ENCODE results near the gene PUS1.

PUS1 gene

DNA sequence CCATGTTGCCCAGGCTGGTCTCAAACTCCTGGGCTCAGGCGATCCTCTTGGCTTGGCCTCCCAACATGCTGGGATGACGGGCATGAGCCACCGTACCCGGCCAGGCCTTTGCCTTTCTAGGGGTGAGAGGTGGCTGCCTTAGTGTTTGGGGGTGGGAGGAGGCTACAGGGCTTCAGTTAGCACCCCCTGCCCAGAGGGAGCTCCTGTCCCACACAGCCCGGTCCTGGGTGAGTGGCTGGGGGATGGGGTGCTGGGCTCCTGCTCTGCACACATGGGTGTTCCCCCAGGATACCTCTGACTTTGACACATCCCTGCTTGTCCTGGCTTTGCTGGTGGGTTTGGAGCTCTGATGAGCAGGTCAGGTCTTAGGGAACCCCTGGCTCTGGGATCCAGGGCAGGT, 24.7 kb upstream of the PUS1 start:
- Histone ChIP-seq H3K4me3 (ENCODE audit: low read length) (no peak overlapping the region), H3K4me2 (ENCODE audit: low read length) (no peak overlapping the region), H4K20me1 (ENCODE audit: insufficient read depth, low read length) (peaks cover 32% of the 10 kb centered on the region), H3K27me3 (ENCODE audit: low read depth, low read length) (no peaks in the 10 kb centered on the region), H3K27ac (ENCODE audit: low read length) (no peak overlapping the region), H3K79me2 (ENCODE audit: low read length) (no peaks in the 10 kb centered on the region), H2AFZ (ENCODE audit: low read depth, low read length) (no peak overlapping the region), H3K9ac (ENCODE audit: low read length) (no peak overlapping the region), H3K4me1 (ENCODE audit: low read length) (no peaks in the 10 kb centered on the region), H3K9me3 (ENCODE audit: insufficient read depth, low read length) (no peaks in the 10 kb centered on the region), H3K36me3 (replicated peaks; ENCODE audit: low read depth, low read length) (no peaks in the 10 kb centered on the region)
- no peak for TF ChIP-seq EZH2phosphoT487 (IDR thresholded peaks at IDR 0.05; ENCODE audit: low read depth)
- TF ChIP-seq, protein P1, sequence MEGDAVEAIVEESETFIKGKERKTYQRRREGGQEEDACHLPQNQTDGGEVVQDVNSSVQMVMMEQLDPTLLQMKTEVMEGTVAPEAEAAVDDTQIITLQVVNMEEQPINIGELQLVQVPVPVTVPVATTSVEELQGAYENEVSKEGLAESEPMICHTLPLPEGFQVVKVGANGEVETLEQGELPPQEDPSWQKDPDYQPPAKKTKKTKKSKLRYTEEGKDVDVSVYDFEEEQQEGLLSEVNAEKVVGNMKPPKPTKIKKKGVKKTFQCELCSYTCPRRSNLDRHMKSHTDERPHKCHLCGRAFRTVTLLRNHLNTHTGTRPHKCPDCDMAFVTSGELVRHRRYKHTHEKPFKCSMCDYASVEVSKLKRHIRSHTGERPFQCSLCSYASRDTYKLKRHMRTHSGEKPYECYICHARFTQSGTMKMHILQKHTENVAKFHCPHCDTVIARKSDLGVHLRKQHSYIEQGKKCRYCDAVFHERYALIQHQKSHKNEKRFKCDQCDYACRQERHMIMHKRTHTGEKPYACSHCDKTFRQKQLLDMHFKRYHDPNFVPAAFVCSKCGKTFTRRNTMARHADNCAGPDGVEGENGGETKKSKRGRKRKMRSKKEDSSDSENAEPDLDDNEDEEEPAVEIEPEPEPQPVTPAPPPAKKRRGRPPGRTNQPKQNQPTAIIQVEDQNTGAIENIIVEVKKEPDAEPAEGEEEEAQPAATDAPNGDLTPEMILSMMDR (IDR thresholded peaks at IDR 0.05; ENCODE audit: low read depth, low read length), result no peak

DNA sequence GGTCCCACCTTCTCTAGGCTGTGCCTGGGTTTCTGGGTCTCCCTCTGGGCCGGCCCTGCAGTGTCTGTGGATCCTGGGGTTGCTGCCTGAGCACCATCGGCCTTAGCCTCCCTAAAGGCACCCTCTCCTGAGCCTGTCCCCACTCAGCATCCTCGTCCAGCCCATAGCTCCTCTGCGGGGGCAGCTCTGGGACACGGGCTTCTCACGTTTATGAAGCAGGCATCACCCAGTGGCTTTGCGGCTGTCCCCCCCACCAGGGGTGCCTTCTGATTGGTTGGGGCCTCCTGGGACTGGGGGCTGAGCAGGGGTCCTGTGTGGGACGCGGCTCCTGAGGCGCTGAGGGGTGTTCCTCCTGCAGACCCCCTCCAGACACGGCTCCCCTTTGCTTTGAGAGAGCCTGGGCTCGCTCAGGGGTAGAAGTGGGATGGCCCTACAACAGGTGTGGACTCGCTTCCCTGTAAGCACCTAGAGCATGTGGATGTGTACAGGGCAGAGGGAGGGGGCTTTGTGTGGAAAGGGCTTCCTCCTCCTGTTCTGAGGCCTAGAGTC, 23.9 kb upstream of the PUS1 start:
- no peaks in the 10 kb centered on the region for H3K4me1 ChIP-seq (ENCODE audit: low read length)
- no peak overlapping the region for H3K4me2 ChIP-seq (ENCODE audit: low read length)
- no peaks in the 10 kb centered on the region for H3K36me3 ChIP-seq (replicated peaks; ENCODE audit: low read depth, low read length)
- no peaks in the 10 kb centered on the region for H3K79me2 ChIP-seq (ENCODE audit: low read length)
- no peaks in the 10 kb centered on the region for H3K27me3 ChIP-seq (ENCODE audit: low read depth, low read length)
- no peaks in the 10 kb centered on the region for H3K9me3 ChIP-seq (ENCODE audit: insufficient read depth, low read length)
- H3K27ac ChIP-seq (ENCODE audit: low read length), result no peak overlapping the region
- H3K9ac ChIP-seq (ENCODE audit: low read length), result no peak overlapping the region
- no peak overlapping the region for H3K4me3 ChIP-seq (ENCODE audit: low read length)
- H2AFZ ChIP-seq (ENCODE audit: low read depth, low read length), result no peak overlapping the region
- H4K20me1 ChIP-seq (ENCODE audit: insufficient read depth, low read length), result peaks cover 32% of the 10 kb centered on the region
- TF ChIP-seq, protein P1 (IDR thresholded peaks at IDR 0.05; ENCODE audit: low read depth, low read length), result no peak
- TF ChIP-seq EZH2phosphoT487 (IDR thresholded peaks at IDR 0.05; ENCODE audit: low read depth), result no peak

DNA sequence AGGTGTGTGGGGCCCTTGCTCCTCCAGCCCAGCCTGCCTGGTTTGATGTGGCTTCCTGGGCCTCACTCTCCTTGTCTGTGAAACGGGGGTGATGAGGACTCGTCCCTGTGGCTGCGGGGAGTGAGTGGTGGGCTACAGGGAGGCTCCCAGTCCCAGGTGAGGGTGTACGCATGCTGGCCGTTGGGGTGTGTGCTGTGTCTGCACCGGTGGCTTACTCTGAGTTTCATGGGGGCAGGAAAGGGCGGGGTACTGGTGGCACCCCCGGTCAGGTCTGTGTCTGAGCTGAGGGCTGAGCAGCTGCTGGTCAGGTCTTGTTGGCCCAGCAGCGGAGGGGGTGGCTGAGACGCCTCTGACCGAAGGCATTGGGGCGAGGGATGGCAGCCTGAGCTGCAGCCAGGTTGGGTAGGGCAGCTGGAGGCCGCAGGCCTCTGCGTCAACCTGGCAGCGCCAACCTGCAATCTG, 23.4 kb upstream of the PUS1 start:
- no peaks in the 10 kb centered on the region for H3K79me2 ChIP-seq (ENCODE audit: low read length)
- TF ChIP-seq, protein P1 (IDR thresholded peaks at IDR 0.05; ENCODE audit: low read depth, low read length), result no peak
- TF ChIP-seq EZH2phosphoT487 (IDR thresholded peaks at IDR 0.05; ENCODE audit: low read depth), result no peak
- no peaks in the 10 kb centered on the region for H3K4me1 ChIP-seq (ENCODE audit: low read length)
- no peaks in the 10 kb centered on the region for H3K27me3 ChIP-seq (ENCODE audit: low read depth, low read length)
- H4K20me1 ChIP-seq (ENCODE audit: insufficient read depth, low read length), result peaks cover 28% of the 10 kb centered on the region
- no peak overlapping the region for H3K9ac ChIP-seq (ENCODE audit: low read length)
- no peaks in the 10 kb centered on the region for H3K36me3 ChIP-seq (replicated peaks; ENCODE audit: low read depth, low read length)
- no peak overlapping the region for H3K27ac ChIP-seq (ENCODE audit: low read length)
- H2AFZ ChIP-seq (ENCODE audit: low read depth, low read length), result no peak overlapping the region
- H3K4me3 ChIP-seq (ENCODE audit: low read length), result no peak overlapping the region
- H3K4me2 ChIP-seq (ENCODE audit: low read length), result no peak overlapping the region
- H3K9me3 ChIP-seq (ENCODE audit: insufficient read depth, low read length), result no peaks in the 10 kb centered on the region

DNA sequence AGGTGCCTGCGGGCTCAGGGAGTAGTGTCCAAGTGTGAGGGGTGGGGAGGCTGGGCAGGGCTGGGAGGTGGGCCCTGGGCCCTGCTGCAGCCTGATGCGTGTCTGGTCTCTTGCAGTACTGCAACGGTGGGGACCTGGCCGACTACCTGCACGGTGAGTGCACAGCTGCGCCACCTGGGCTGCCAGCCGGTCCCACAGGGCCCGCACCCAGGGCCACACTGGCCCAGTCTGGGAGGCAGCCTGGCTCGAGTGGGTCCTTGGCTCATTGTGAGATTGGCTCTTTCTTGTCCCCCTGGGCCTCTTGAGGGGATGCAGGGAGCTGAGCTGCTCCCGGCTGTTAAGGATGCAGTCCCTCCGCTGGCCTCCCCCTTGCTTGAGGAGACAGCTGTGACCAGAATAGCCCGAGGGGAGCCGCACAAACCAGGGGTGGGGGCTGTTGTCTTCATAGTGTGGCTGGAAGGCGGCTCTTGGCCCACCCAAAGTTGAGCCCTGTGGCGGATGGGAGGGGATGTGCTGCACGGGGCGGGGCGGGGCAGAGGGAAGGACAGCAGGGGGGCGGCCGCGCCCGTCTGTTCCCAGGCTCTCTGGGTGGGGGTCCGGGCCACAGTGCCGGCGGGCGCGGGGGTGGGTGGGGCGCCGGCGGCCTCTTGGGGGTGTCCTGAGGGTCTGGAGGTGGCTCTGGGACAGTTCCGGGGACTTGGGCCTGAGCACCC, 21.5 kb upstream of the PUS1 start:
- H3K4me3 ChIP-seq (ENCODE audit: low read length), result no peak overlapping the region
- H2AFZ ChIP-seq (ENCODE audit: low read depth, low read length), result no peak overlapping the region
- H4K20me1 ChIP-seq (ENCODE audit: insufficient read depth, low read length), result peaks cover 21% of the 10 kb centered on the region
- H3K4me2 ChIP-seq (ENCODE audit: low read length), result no peak overlapping the region
- no peak overlapping the region for H3K27ac ChIP-seq (ENCODE audit: low read length)
- H3K79me2 ChIP-seq (ENCODE audit: low read length), result no peaks in the 10 kb centered on the region
- no peaks in the 10 kb centered on the region for H3K36me3 ChIP-seq (replicated peaks; ENCODE audit: low read depth, low read length)
- H3K9me3 ChIP-seq (ENCODE audit: insufficient read depth, low read length), result no peaks in the 10 kb centered on the region
- no peak overlapping the region for H3K9ac ChIP-seq (ENCODE audit: low read length)
- no peak for TF ChIP-seq EZH2phosphoT487 (IDR thresholded peaks at IDR 0.05; ENCODE audit: low read depth)
- TF ChIP-seq, protein P1 (IDR thresholded peaks at IDR 0.05; ENCODE audit: low read depth, low read length), result no peak
- no peaks in the 10 kb centered on the region for H3K4me1 ChIP-seq (ENCODE audit: low read length)
- H3K27me3 ChIP-seq (ENCODE audit: low read depth, low read length), result no peaks in the 10 kb centered on the region
